Measurements from ENCODE around the gene GOLGA8R. TPM values are rescaled to one million over a fixed set of nuclear protein-coding genes. Genes with fewer than 3 reads are reported as not detected.

The GOLGA8R gene, protein sequence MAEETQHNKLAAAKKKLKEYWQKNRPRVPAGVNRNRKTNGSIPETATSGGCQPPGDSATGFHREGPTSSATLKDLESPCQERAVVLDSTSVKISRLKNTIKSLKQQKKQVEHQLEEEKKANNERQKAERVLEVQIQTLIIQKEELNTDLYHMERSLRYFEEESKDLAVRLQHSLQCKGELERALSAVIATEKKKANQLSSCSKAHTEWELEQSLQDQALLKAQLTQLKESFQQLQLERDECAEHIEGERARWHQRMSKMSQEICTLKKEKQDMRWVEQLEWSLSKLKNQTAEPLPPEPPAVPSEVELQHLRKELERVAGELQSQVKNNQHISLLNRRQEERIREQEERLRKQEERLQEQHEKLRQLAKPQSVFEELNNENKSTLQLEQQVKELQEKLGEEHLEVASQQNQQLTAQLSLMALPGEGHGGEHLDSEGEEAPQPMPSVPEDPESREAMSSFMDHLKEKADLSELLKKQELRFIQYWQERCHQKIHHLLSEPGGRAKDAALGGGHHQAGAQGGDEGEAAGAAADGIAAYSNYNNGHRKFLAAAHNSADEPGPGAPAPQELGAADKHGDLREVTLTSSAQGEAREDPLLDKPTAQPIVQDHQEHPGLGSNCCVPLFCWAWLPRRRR
- 1.6 TPM for total RNA-seq

DNA sequence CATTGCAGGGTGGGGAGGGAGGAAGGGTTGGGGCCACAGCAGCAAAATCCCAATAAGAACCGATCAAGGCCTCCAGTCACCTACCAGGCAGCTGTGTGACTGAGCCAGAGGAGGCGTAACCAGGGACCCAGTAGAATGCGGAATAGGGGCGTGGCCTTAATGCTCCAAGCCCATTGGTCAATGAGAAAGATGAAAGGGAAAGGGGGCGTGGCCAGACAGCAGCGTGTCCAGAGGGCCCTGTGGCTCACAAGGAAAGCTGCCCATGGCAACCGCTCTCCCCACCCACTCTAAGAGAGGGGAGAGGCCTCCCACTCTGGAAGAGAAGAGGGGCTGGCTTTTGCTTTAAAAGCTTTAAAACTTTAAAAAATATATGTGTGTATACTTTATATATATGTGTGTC, at the start of gene GOLGA8R:
Gene GOLGA8R (minus strand): TSS at position 101 of the 400 bp plus-strand sequence. CDS start 98 bp downstream, at position 3.

DNA sequence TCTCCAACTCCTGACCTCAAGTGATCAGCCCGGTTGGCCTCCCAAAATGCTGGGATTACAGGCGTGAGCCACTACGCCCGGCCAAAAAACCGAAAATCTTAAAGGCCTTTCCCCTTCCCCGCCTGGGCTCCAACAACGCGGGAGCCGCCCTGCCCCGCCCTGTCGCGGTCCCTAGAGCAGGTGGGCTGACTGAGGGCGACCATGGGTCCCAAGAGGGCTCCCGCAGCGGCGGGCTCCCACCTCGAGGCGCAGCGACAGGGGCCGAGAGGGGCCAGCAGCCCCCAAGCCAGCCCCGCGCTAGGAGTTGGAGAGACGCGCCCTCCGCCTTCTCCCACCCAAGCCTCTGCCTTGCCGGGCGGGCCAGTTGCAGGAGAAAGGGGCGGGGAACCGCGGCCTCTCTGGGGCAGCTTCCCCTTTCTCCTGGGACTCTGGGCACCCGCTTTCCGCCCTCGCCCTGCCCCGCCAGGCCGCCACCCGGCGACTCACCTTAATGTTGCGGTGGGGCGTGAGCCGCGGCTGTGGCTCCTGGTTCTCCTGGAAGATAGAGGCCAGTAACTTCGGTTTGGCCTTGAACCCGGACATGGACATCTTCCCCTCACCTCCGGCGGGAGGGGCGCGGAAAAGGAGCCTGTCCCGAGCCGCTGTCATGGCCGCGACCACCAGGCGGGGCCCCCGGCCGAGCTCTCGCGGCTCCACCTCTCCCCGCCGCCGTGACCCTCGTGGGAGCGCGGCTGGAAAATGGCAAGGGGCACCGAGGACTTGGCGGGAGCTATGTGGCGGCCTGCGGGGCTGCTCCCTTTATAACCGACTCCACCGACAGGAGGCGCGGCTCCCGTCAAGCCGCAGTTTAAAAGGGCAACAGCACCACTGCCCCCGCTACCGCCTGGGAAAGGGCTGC, 21.0 kb downstream of the GOLGA8R start, which contains the start of gene CHRFAM7A:
Gene CHRFAM7A (minus strand): TSS at position 775 of the 898 bp plus-strand sequence. CDS start 10,189 bp downstream, outside the sequence.

Small RNA genes within 50 kb of the gene (small RNA-seq; reads per million reads assigned to genes)
- not detected for gene AC019322.2 (ENCODE audit: low replicate concordance)
- not detected for gene RF00019 (ENCODE audit: low replicate concordance)
- gene RF00096 (ENCODE audit: low replicate concordance): not detected
- not detected for gene RN7SL196P (ENCODE audit: low replicate concordance)

Other genes with a start within 250 kb of the GOLGA8R start
- 7.8 TPM for gene CHRFAM7A, start 20.7 kb downstream of the GOLGA8R start, total RNA-seq
- gene GOLGA8Q, start 137.8 kb upstream of the GOLGA8R start, total RNA-seq: 1.9 TPM
- 1.3 TPM for gene GOLGA8H, start 189.8 kb upstream of the GOLGA8R start, total RNA-seq

Measured in parietal lobe (tissue), 2 donors.